Type B pancreatic cell (in vitro differentiated cells): ENCODE measurements around the gene LANCL2. TPM values are rescaled to one million over a fixed set of nuclear protein-coding genes. Genes with fewer than 3 reads are reported as not detected.
"Not testable (repeated sequence)": the region's sequence is repeated elsewhere in the genome, so short reads cannot be mapped to it uniquely, and the experiment has no call there.

Experiments used
- DNase-seq: peaks from one replicate; pipeline ENCODE4 v3.0.0; 2021; ENCODE audit warnings: mixed read lengths; ENCODE audit not compliant: unreplicated experiment; ENCODE audit errors: extremely low spot score
- H3K27ac Mint-ChIP-seq: 2 replicates; pipeline ENCODE4 v1.8.0; 2021; ENCODE audit warnings: mild to moderate bottlenecking, mixed read lengths
- H3K27me3 Mint-ChIP-seq: 2 replicates; pipeline ENCODE4 v1.8.0; 2021; ENCODE audit warnings: mixed read lengths
- H3K36me3 Mint-ChIP-seq: 2 replicates; pipeline ENCODE4 v1.8.0; 2021; ENCODE audit warnings: mixed read lengths
- H3K4me1 Mint-ChIP-seq: one replicate; pipeline ENCODE4 v1.8.0; 2021; ENCODE audit warnings: mixed read lengths; ENCODE audit not compliant: unreplicated experiment
- H3K4me3 Mint-ChIP-seq: 2 replicates; pipeline ENCODE4 v1.8.0; 2021; ENCODE audit warnings: mild to moderate bottlenecking, mixed read lengths
- H3K9me3 Mint-ChIP-seq: 2 replicates; pipeline ENCODE4 v1.8.0; 2021; ENCODE audit warnings: mixed read lengths
- total RNA-seq: library from RNA; stranded (reverse); gene quantifications from 2 replicates; pipeline ENCODE4 v1.2.1, GENCODE V29; 2021; ENCODE audit warnings: low replicate concordance
- TF ChIP-seq, protein P1 (sequence below): fragments of 200-600 bp; sonication (generic); conservative IDR thresholded peaks from 2 replicates; pipeline ENCODE4 v1.5.0; 2021; ENCODE audit warnings: antibody characterized with exemption, mild to moderate bottlenecking

Gene LANCL2
- total RNA-seq, 1 donor from 2014 or later, result 14.2 TPM

DNA sequence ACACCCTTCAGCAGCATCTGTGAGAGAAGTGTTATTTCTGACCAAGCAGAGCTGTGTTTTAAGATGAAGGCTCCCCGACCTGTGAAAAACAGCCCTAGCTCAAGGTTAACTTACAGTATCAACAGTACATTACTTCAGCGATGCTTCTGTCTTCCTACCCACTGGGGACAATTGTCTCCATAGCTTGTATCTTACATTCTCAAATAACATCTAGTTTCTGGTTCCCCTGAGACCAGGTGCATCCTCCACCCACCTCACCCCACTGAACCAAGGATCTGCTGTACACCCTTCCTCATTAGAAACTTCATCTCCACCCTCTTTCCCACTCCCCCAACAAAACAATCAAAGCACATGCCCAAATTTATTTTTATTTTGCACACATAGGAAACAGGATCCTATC is 105.1 kb downstream of the LANCL2 start:
- Mint-ChIP-seq H3K27me3 (no peaks in the 10 kb centered on the region), H3K27ac (peak overlapping the region; percentile 16), H3K36me3 (peaks cover 21% of the 10 kb centered on the region), H3K4me1 (peaks cover 5% of the 10 kb centered on the region), H3K4me3 (no peak overlapping the region), H3K9me3 (peaks cover 5% of the 10 kb centered on the region)
- TF ChIP-seq, protein P1, sequence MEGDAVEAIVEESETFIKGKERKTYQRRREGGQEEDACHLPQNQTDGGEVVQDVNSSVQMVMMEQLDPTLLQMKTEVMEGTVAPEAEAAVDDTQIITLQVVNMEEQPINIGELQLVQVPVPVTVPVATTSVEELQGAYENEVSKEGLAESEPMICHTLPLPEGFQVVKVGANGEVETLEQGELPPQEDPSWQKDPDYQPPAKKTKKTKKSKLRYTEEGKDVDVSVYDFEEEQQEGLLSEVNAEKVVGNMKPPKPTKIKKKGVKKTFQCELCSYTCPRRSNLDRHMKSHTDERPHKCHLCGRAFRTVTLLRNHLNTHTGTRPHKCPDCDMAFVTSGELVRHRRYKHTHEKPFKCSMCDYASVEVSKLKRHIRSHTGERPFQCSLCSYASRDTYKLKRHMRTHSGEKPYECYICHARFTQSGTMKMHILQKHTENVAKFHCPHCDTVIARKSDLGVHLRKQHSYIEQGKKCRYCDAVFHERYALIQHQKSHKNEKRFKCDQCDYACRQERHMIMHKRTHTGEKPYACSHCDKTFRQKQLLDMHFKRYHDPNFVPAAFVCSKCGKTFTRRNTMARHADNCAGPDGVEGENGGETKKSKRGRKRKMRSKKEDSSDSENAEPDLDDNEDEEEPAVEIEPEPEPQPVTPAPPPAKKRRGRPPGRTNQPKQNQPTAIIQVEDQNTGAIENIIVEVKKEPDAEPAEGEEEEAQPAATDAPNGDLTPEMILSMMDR, result no peak
- no peak for DNase-seq

GRCh38 chr7:55471594-55471993 is 106.5 kb downstream of the LANCL2 start:
- H3K9me3 Mint-ChIP-seq, H3K4me1 Mint-ChIP-seq, H3K27me3 Mint-ChIP-seq, H3K4me3 Mint-ChIP-seq, H3K27ac Mint-ChIP-seq, DNase-seq: not testable (repeated sequence)
- H3K36me3 Mint-ChIP-seq, result peaks cover 15% of the 10 kb centered on the region

- H3K9me3 Mint-ChIP-seq, H3K27ac Mint-ChIP-seq, H3K27me3 Mint-ChIP-seq, H3K4me1 Mint-ChIP-seq, DNase-seq, H3K4me3 Mint-ChIP-seq: not testable (repeated sequence)
- peaks cover 12% of the 10 kb centered on the region for H3K36me3 Mint-ChIP-seq
Observed at GRCh38 chr7:55472406-55472805, 107.3 kb downstream of the LANCL2 start.

DNA sequence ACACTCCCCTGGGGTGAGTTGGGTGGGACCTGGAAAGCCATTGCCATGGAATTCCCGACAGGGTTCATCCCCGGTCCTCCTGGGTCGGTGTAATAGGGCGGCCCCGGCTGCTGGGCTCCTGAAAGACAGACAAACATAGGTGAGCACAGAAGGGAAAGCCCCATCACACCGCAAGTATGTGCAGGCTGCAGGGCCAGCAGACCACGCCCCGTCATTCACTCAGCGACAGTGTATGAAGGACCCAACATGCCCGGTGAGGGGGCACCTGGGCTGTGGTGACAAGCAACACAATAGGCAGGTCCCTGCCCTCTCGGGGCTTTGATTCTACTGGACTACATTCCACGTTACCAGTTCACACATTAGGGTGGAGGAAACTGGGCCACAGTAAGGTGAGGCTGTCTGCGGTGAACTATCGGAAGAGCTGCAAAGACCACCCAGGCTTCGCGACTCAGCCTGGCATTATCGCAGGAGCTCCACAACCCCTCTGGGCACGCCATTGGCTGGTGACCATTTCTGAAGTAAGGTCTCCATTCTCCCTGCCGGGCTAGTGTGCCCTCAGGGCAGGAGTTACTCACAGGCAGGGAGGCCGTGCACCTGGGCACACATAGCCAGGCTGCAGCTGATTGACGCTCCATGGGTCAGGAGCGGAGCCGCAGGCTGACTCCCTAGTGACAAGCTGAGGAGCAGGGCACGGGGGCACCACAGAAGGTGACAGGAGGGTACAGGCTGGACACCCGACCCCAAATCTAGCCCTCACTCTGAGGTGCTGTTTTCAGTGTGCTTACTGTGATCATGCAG is 108.0 kb downstream of the LANCL2 start:
- no peak for DNase-seq
- Mint-ChIP-seq H3K9me3 (no peaks in the 10 kb centered on the region), H3K36me3 (peaks cover 9% of the 10 kb centered on the region), H3K27ac (no peak overlapping the region), H3K4me1 (peaks cover 5% of the 10 kb centered on the region), H3K4me3 (no peak overlapping the region), H3K27me3 (no peaks in the 10 kb centered on the region)
- TF ChIP-seq, protein P1, result no peak

DNA sequence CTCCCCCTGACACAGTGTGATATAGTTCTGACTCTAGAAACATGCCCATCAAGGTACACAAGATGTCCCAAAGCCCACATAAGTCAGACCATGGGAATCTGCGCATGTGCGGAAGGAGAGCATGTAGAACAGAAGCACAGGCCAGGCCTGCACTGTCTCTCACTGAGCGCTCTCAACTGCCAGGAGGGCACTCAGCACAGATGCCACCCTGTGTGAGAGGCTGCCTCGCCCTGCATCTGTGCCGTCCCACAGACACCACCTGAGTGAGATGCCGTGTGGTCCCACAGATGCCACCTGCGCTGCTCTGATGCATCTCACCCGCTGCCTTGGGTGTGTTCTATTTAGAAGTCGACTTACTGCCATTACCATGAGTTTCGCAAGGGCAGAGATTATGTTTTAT is 108.8 kb downstream of the LANCL2 start:
- no peaks in the 10 kb centered on the region for H3K9me3 Mint-ChIP-seq
- TF ChIP-seq, protein P1, result no peak
- H3K27me3 Mint-ChIP-seq, result no peaks in the 10 kb centered on the region
- peaks cover 5% of the 10 kb centered on the region for H3K36me3 Mint-ChIP-seq
- DNase-seq, result no peak
- H3K4me1 Mint-ChIP-seq, result peaks cover 5% of the 10 kb centered on the region
- no peak overlapping the region for H3K4me3 Mint-ChIP-seq
- no peak overlapping the region for H3K27ac Mint-ChIP-seq

- Mint-ChIP-seq H3K27ac (peak overlapping the region; percentile 61), H3K4me1 (peaks cover 5% of the 10 kb centered on the region), H3K9me3 (no peaks in the 10 kb centered on the region), H3K36me3 (peaks cover 4% of the 10 kb centered on the region), H3K27me3 (no peaks in the 10 kb centered on the region), H3K4me3 (no peak overlapping the region)
- TF ChIP-seq, protein P1, result no peak
- no peak for DNase-seq
Observed at GRCh38 chr7:55474944-55475854, 110.1 kb downstream of the LANCL2 start.
